HEK293T (cell line): Measurements from ENCODE around the gene TYK2.

Experiments used
- ARNT ChIP-seq: fragments of 450-650 bp; IDR thresholded peaks from 2 replicates; pipeline ENCODE4 v1.6.1; 2017; ENCODE audit warnings: mild to moderate bottlenecking
- BHLHE40 ChIP-seq: fragments of 450-650 bp; IDR thresholded peaks from 2 replicates; pipeline ENCODE4 v1.6.1; 2016; ENCODE audit warnings: mild to moderate bottlenecking, moderate library complexity, borderline replicate concordance
- FOXA1 ChIP-seq: fragments of 450-650 bp; IDR thresholded peaks from 2 replicates; pipeline ENCODE4 v1.6.1; 2016; ENCODE audit warnings: mild to moderate bottlenecking
- FOXM1 ChIP-seq: fragments of 450-650 bp; IDR thresholded peaks from 2 replicates; pipeline ENCODE4 v1.6.1; 2017; ENCODE audit warnings: mild to moderate bottlenecking, borderline replicate concordance
- LEF1 ChIP-seq: fragments of 450-650 bp; IDR thresholded peaks from 2 replicates; pipeline ENCODE4 v1.6.1; 2017; ENCODE audit warnings: mild to moderate bottlenecking, borderline replicate concordance
- ZNF384 ChIP-seq: fragments of 450-650 bp; IDR thresholded peaks from 2 replicates; pipeline ENCODE4 v1.6.1; 2016

- TF ChIP-seq ARNT (no peak), FOXA1 (no peak), FOXM1 (no peak), BHLHE40 (no peak), LEF1 (no peak), ZNF384 (no peak)
Measured at GRCh38 chr19:10368101-10368803, 12.1 kb downstream of the TYK2 start.
